A549 (cell line): Measurements from ENCODE around the gene LIN37.

Experiments used
- CHD2 ChIP-seq: fragments of 150-350 bp; IDR thresholded peaks from 2 replicates; pipeline ENCODE4 v1.6.1; 2014; ENCODE audit warnings: low read length; ENCODE audit not compliant: partially characterized antibody
- KDM1A ChIP-seq: fragments of 200-600 bp; sonication (generic); IDR thresholded peaks from 2 replicates; pipeline ENCODE4 v1.6.1; 2016; ENCODE audit warnings: low read depth, mild to moderate bottlenecking
- TF ChIP-seq, protein P1 (sequence below): fragments of >200 bp; sonication (Bioruptor Twin); formaldehyde crosslinking; IDR thresholded peaks from 3 replicates; pipeline ENCODE4 v1.5.1; 2016

DNA sequence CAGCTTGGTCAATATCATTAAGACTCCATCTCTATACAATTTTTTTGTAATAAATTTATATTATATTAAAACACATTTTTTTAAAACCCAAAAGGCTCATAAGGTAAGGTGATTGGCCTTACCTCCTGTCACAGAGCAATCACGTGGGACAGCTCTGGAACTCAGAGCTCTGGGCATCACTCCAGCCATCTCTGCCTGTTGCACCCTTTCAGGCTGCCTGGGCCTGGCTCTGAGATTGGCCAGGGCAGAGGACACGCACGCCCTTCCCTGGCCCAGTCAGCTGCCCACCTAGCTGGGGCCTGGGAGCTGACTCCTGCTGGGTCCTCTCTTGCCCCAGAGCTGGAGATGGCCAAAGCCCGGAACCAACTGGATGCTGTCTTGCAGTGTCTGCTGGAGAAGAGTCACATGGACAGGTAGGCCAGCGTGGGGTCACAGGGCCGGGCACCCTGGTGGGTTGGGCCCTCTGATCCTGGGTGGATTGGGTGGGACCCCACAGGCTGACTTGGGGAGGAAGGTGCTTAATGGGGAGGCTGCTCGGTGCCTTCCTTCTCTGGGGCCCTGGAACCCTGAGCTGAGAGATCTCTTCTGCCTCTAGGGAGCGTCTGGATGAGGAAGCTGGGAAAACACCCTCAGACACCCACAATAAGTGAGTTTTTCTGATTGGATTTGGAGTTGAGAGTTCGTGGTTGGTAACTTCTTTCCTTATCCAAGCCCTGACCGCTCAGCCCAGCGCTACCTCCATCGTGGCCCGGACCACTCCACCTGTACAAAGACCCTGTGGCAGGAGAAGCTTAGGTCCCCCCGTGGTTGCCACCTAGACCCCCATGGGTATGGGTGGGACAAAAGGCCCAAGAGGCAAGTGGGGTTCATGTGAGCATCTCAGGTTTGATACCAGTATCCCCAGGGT lies 3.7 kb downstream of the LIN37 start:
- TF ChIP-seq, protein P1, sequence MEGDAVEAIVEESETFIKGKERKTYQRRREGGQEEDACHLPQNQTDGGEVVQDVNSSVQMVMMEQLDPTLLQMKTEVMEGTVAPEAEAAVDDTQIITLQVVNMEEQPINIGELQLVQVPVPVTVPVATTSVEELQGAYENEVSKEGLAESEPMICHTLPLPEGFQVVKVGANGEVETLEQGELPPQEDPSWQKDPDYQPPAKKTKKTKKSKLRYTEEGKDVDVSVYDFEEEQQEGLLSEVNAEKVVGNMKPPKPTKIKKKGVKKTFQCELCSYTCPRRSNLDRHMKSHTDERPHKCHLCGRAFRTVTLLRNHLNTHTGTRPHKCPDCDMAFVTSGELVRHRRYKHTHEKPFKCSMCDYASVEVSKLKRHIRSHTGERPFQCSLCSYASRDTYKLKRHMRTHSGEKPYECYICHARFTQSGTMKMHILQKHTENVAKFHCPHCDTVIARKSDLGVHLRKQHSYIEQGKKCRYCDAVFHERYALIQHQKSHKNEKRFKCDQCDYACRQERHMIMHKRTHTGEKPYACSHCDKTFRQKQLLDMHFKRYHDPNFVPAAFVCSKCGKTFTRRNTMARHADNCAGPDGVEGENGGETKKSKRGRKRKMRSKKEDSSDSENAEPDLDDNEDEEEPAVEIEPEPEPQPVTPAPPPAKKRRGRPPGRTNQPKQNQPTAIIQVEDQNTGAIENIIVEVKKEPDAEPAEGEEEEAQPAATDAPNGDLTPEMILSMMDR, result no peak
- TF ChIP-seq KDM1A, result no peak
- no peak for TF ChIP-seq CHD2
